ENCODE data around the gene ZAR1L.
"Not testable (repeated sequence)": the region's sequence is repeated elsewhere in the genome, so short reads cannot be mapped to it uniquely, and the experiment has no call there.

ZAR1L gene, protein sequence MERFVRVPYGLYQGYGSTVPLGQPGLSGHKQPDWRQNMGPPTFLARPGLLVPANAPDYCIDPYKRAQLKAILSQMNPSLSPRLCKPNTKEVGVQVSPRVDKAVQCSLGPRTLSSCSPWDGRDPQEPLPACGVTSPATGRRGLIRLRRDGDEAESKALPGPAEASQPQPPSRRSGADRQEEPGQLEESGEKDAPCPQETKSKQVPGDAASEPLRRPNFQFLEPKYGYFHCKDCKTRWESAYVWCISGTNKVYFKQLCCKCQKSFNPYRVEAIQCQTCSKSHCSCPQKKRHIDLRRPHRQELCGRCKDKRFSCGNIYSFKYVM

DNA sequence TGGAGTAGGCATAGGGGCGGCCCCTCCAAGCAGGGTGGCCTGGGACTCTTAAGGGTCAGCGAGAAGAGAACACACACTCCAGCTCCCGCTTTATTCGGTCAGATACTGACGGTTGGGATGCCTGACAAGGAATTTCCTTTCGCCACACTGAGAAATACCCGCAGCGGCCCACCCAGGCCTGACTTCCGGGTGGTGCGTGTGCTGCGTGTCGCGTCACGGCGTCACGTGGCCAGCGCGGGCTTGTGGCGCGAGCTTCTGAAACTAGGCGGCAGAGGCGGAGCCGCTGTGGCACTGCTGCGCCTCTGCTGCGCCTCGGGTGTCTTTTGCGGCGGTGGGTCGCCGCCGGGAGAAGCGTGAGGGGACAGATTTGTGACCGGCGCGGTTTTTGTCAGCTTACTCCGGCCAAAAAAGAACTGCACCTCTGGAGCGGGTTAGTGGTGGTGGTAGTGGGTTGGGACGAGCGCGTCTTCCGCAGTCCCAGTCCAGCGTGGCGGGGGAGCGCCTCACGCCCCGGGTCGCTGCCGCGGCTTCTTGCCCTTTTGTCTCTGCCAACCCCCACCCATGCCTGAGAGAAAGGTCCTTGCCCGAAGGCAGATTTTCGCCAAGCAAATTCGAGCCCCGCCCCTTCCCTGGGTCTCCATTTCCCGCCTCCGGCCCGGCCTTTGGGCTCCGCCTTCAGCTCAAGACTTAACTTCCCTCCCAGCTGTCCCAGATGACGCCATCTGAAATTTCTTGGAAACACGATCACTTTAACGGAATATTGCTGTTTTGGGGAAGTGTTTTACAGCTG, at the start of gene ZAR1L, which contains the start of gene BRCA2:
ZAR1L (minus strand) TSS at position 126 of the 790 bp plus-strand sequence. CDS start 3,438 bp downstream, outside the sequence.
BRCA2 (plus strand) TSS at position 271 of the 790 bp plus-strand sequence. CDS start 953 bp downstream, outside the sequence.
- peak; percentile 67 for DNase-seq (ENCODE audit: low spot score)

DNA sequence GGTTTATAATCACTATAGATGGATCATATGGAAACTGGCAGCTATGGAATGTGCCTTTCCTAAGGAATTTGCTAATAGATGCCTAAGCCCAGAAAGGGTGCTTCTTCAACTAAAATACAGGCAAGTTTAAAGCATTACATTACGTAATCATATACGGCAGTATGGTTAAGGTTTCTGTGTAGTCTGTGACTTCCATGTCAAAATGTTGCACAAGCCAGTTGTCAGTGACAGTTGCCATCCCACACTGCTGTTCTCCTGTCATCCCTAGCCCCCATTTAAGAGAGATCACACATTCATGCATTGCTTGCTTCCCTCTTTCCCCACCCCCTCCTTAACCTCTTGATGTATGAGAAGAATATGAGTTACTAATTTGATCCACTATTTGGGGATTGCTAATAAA, 47.4 kb upstream of the ZAR1L start:
- no peak for DNase-seq (ENCODE audit: low spot score)

DNA sequence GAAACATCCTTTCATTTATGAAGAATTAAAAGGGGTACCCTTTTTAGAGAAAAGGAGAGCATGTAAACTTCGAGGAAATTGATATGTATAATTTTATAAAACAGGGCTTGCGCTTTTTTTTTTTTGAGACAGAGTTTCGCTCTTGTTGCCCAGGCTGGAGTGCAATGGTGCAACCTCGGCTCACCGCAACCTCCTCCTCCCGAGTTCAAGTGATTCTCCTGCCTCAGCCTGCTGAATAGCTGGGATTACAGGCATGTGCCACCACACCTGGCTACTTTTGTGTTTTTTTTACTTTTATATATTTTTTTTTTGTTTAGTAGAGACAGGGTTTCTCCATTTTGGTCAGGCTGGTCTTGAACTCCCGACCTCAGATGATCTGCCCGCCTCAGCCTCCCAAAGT, 40.8 kb upstream of the ZAR1L start:
- not testable (repeated sequence) for DNase-seq (ENCODE audit: low spot score)

DNA sequence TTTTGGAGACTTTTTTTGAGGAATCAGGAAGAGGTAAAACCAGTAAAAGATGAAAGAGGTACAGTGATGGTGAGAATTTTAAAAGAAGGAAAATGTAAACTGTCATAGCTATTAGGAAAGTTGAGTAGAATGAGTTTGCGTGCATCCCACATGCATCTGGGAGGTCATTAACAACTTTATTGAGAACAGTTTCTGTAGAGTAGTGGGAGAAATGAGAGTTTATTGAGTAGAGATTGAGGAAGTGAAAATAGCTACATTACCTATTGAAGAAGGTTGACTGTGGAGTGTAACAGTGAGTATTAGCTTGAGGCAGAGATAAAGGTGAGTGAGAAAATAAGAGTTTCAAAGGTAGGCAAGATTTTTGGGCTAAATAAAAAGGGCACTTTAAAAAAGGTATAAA, 38.9 kb upstream of the ZAR1L start:
- no peak for DNase-seq (ENCODE audit: low spot score)

DNA sequence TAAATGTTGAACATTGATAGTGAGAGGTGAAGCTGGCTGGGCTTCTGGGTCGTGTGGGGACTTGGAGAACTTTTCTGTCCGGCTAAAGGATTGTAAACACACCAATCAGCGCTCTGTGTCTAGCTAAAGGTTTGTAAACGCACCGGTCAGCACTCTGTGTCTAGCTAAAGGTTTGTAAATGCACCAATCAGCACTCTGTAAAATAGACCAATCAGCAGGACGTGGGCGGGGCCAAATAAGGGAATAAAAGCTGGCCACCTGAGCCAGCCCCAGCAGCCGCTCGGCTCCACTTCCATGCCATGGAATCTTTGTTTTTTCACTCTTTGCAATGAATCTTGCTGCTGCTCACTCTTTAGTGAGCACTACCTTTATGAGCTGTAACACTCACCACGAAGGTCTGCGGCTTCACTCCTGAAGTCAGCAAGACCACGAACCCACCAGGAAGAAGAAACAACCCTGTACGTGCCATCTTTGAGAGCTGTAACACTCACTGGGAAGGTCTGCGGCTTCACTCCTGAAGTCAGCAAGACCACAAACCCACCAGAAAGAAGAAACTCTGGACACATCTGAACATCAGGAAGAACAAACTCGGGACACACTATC, 35.8 kb upstream of the ZAR1L start:
- DNase-seq (ENCODE audit: low spot score), result not testable (repeated sequence)

DNA sequence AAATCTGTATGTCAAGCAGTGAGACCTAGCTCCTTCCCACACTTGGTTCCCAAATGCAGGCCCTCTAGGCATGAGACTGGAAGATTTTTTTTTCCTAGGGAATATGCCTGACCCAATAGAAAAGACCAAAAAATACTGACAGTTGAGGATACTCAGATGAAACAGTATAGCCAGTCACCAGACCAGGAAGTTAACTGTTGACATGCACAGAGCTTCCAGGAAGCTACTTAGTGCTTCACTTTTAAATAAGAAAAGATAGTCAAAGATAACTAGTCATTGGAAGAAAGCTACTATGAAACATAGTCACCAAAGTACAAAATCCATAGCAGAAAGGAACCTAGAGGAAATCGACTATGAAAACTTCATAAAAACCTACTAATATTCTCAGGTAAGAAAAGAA, 32.5 kb upstream of the ZAR1L start:
- no peak for DNase-seq (ENCODE audit: low spot score)

DNA sequence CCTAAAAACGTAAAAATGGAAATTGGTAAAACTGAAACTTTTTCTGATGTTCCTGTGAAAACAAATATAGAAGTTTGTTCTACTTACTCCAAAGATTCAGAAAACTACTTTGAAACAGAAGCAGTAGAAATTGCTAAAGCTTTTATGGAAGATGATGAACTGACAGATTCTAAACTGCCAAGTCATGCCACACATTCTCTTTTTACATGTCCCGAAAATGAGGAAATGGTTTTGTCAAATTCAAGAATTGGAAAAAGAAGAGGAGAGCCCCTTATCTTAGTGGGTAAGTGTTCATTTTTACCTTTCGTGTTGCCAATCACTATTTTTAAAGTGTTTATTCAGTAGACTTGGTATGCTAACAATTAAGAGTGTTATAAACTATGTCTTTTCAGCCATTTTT, 25.8 kb upstream of the ZAR1L start:
- DNase-seq (ENCODE audit: low spot score), result no peak

DNA sequence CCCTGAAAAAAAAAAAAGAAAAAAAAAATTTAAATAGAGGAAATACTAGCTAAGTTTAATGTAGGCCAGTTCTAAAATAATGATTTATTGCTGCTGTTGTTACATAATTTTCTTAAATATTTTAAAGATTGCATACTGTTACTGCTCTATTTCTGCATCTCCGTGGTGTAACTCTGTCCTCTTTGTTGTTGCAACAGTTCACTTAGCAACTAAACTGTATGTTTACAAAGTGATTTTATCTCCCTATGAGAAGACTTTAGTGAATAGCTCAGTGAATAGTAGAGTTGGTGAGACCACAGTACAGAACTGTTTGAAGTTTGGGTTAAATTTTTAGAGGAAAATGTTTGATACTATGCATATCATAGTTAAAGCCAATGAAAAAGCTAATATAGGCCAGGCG, 19.5 kb upstream of the ZAR1L start:
- DNase-seq (ENCODE audit: low spot score), result no peak

DNA sequence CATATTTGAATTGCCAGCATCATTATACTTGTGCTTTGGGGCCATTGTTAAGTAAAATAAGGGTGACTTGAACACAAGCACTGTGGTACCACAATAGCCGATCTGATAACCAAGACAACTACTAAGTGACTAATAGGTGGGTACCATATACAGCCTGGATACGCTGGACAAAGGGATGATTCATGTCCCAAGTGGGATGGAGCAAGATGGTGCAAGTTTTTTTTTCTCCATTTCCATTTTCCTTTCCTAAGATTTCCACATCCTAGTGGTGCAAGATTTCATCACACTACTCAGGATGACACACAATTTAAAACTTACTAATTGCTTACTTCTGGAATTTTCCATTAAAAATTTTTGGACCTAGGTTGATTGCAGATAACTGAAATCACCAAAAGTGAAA, 15.3 kb upstream of the ZAR1L start:
- no peak for DNase-seq (ENCODE audit: low spot score)

DNA sequence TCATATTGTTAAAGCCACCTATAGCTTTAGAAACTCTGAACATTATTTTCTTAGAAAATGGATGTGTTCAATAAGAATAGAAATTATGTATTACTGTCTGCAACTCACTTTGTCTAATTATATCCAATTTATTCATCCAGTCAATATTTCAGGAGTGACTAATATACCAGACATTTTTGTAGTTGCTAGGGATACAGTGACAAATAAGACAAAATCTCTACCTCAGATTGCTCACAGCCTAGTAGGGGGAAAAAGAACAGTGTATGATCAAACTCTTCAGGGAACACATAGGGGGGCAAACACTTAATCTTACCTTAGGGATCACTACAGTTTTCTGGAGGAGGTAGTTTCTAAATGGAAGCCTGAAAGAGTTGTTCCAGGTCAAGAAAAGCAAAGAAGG, 8.7 kb upstream of the ZAR1L start:
- DNase-seq (ENCODE audit: low spot score), result no peak

DNA sequence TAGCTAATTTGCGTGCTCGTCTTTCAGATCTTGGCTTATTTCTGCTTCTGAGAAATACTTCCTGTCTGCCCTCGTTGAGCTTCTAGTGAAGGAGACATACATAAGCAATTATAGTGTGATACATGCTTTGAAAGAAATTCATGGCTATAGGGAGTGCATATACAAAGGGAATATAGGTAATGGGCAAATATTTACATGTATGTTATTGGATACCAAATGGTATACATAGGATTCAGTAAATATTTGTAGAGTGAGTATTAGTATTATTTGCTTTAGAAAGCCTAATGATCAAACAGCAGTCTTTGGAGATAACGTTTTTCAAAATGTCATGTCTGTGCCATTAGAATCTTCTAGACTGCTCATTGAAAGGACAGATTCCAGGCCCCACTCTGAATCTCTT, 5.4 kb upstream of the ZAR1L start:
- no peak for DNase-seq (ENCODE audit: low spot score)

DNA sequence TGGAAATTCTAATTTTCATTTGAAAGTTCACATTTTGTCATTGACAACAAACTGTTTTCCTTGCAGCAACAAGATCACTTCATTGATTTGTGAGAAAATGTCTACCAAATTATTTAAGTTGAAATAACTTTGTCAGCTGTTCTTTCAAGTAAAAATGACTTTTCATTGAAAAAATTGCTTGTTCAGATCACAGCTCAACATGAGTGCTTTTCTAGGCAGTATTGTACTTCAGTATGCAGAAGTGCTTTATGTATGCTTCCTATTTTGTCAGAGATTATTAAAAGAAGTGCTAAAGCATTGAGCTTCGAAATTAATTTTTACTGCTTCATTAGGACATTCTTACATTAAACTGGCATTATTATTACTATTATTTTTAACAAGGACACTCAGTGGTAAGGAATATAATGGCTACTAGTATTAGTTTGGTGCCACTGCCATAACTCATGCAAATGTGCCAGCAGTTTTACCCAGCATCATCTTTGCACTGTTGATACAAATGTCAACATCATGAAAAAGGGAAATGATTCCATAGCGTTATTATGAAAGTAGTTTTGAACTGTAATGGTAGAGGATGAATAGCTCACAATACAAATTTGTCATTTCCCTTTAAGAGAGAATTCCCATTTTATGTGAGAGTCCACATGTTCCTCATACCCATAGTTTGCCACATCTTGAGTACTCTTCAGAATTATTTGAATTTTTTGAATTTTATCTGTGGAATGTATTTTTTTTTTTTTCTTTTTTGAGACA, 2.7 kb upstream of the ZAR1L start:
- DNase-seq (ENCODE audit: low spot score), result no peak

DNA sequence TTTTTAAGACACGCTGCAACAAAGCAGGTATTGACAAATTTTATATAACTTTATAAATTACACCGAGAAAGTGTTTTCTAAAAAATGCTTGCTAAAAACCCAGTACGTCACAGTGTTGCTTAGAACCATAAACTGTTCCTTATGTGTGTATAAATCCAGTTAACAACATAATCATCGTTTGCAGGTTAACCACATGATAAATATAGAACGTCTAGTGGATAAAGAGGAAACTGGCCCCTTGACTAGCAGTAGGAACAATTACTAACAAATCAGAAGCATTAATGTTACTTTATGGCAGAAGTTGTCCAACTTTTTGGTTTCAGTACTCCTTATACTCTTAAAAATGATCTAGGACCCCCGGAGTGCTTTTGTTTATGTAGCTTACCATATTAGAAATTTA, 1.3 kb upstream of the ZAR1L start:
- no peak for DNase-seq (ENCODE audit: low spot score)

DNA sequence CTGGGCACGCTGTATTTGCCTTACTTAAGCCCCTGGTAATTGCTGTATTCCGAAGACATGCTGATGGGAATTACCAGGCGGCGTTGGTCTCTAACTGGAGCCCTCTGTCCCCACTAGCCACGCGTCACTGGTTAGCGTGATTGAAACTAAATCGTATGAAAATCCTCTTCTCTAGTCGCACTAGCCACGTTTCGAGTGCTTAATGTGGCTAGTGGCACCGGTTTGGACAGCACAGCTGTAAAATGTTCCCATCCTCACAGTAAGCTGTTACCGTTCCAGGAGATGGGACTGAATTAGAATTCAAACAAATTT, 821 bp upstream of the ZAR1L start:
- no peak for DNase-seq (ENCODE audit: low spot score)

DNA sequence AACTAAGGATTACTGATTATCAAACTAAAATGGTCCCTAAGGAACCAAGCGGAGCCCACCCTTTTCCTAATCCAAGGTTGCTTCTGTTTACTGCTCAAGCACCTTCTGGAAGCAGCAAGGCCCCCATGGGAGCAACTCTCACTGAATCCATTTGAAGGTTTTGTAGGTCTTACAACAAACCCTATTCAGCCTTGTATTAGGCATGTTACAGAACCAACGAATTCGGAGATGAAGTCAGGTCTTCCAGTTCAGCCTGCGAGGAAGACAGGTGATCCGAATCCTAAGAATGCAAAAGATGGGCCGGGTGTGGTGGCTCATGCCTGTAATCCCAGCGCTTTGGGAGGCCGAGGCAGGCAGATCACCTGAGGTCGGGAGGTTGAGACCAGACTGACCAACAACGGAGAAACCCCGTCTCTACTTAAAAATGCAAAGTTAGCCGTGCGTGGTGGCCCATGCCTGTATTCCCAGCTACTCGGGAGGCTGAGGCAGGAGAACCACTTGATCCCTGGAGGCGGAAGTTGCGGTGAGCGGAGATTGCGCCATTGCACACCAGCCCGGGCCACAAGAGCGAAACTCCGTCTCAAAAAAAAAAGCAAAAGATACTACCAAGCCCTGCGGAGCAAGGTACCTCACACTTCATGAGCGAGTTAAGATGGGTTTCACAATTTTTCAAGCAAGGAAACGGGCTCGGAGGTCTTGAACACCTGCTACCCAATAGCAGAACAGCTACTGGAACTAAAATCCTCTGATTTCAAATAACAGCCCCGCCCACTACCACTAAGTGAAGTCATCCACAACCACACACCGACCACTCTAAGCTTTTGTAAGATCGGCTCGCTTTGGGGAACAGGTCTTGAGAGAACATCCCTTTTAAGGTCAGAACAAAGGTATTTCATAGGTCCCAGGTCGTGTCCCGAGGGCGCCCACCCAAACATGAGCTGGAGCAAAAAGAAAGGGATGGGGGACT, 609 bp downstream of the ZAR1L start:
- peak; percentile 44 for DNase-seq (ENCODE audit: low spot score)

DNA sequence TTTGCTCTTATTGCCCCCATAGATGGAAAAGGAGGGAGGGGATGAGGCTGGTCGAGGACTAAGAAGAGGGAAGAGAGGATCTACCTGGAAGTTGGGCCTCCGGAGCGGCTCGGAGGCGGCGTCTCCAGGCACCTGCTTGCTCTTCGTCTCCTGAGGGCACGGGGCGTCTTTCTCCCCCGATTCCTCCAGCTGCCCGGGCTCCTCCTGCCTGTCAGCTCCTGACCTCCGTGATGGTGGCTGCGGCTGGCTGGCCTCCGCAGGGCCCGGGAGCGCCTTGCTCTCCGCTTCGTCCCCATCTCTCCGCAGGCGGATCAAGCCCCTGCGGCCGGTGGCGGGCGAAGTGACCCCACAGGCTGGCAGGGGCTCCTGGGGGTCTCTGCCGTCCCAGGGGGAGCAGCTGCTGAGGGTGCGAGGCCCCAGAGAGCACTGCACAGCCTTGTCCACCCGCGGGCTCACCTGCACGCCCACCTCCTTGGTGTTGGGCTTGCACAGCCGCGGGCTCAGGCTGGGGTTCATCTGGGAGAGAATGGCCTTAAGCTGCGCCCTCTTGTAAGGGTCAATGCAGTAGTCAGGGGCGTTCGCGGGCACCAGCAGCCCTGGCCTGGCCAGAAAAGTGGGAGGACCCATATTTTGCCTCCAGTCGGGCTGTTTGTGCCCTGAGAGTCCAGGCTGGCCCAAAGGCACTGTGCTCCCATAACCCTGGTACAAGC, 3.8 kb downstream of the ZAR1L start:
- no peak for DNase-seq (ENCODE audit: low spot score)

DNA sequence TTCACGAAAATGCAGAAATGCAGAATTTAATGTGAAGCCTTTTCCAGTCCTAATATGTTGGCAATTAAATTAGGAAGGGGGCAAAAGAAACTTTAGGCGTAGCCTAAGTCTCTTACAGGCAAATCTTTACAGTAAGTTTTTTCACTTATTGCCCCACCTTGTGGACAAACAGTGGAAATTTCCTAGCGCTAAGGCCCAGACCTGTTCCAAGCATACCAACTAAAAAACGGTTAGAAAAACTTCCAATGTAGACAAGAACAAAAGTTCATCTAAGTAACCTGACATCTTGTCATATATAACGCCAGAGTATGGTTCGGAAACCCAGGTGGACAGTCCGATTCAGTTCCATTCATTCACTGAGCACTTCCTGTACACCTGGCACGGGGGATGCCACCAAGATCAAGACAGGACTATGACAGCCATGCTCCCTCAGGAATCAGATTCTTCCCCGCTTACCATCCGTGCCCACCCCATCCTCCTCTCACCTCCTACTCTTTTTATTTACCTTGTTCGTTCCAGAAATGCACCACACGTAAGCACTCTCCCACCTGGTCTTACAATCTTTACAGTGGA, 4.9 kb downstream of the ZAR1L start:
- DNase-seq (ENCODE audit: low spot score), result peak; percentile 21

DNA sequence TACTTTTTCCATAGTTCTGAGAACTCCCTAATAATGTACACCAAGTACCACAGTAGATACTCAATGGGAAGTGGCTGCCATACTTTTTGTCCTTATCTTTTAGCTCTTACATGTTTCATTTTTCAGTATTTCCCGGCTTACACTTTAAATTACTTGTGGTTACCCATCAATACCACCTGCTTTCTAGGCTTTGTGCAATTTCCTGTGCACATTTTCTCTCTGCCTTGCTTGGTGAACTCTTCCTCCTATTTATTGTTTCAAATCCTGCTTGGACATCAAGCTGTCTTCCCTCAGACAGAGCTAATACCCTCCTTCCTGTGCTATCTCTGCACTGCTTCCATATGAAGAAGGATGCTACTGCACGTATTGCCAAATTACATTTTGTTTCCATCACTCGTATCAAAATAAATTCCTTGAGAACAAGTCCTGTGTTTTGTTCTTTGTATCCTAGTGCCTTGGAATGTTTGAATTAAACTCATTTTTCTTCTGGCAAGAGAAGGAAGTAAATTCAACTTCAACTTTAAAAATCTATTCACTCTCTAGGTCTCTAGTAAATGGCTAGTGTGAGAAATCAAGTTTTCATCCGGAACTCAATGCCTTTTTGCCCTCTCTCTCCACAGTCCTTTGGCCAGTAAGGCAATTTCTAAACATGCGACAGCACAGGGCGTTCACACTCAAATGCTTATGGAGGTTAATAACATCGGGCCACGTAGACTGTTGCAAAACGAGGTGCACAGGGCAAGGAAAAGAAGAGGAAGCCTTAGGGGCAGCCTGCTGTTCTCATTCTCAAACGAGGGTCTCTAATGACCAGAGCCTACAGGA, 5.6 kb downstream of the ZAR1L start:
- DNase-seq (ENCODE audit: low spot score), result peak; percentile 17

DNA sequence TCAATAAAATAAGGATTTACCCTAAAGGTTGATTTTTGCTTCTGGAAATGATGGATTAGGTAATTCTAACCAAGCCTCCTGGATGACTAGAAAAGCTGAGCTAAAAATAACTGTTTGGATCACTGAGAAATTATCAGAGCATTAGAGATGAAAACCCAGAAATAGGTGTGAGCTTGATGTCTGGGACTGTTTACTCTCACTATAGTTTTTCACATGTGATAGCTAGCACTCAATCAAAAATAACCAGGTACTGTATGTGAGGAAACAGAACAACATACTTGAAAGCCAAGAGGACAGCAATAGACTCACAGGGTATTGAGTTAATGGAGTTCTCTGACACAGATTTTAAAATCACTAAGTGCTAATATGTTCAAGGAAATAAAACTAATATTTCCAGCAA, 9.5 kb downstream of the ZAR1L start:
- no peak for DNase-seq (ENCODE audit: low spot score)
